Choroid plexus epithelial cell (primary cell): ENCODE data around the gene LRIF1.

Experiments used
- DNase-seq: peaks from one replicate; pipeline ENCODE4 v3.0.0-alpha.2; 2010; ENCODE audit warnings: low read depth
- H3K4me3 ChIP-seq: 2 replicates; pipeline ENCODE4 v1.5.1; 2011; ENCODE audit warnings: low read depth, mild to moderate bottlenecking, control low read depth, low read length, moderate library complexity
- CTCF ChIP-seq: conservative IDR thresholded peaks from 2 replicates; pipeline ENCODE4 v1.5.1; 2011; ENCODE audit warnings: low read depth, mild to moderate bottlenecking, control low read depth, inconsistent platforms, low read length, moderate library complexity

The LRIF1 gene

DNA sequence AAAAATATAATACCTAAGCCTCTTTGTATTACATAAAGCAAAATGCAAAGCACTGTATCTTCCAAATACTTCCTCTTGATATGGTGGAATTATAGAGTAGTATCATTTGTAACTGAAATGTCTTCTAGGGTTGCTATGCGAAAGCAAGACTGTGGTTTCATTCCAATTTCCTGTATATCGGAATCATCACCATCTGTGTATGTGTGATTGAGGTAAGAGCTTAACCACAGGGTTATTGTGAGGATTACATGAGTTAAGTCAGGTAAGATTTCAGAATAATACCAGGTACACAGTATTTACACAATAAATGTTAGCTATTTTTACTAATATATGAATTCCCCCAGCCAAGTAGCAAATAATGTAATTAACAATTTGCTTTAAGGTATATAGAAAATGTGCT is 66.0 kb downstream of the LRIF1 start:
- H3K4me3 ChIP-seq: no peak overlapping the region
- TF ChIP-seq CTCF: no peak
- DNase-seq: no peak
